Measurements from ENCODE around the gene ZNF705A.
"Not testable (repeated sequence)": the region's sequence is repeated elsewhere in the genome, so short reads cannot be mapped to it uniquely, and the experiment has no call there.

DNA sequence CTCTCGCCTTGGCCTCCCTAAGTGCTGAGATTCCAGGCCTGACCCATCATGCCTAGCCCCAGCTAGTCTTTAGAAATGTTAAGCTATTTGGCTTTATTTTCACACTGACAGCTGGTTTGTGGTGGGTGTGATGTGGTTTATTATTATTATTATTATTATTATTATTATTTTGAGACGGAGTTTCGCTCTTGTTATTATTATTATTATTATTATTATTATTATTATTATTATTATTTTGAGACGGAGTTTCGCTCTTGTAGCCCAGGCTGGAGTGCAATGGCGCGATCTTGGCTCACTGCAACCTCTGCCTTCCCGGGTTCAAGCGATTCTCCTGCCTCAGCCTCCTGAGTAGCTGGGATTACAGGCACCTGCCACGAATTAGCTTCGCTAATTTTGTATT lies 71.8 kb downstream of the ZNF705A start:
- not testable (repeated sequence) for TF ChIP-seq POLR2A (IDR thresholded peaks at IDR 0.05; ENCODE audit: low read depth, low read length); TAF1 (IDR thresholded peaks at IDR 0.05; ENCODE audit: borderline replicate concordance, low read depth, low read length)

Measured in GM12892 (cell line).